ENCODE measurements around the gene MYH10.

DNA sequence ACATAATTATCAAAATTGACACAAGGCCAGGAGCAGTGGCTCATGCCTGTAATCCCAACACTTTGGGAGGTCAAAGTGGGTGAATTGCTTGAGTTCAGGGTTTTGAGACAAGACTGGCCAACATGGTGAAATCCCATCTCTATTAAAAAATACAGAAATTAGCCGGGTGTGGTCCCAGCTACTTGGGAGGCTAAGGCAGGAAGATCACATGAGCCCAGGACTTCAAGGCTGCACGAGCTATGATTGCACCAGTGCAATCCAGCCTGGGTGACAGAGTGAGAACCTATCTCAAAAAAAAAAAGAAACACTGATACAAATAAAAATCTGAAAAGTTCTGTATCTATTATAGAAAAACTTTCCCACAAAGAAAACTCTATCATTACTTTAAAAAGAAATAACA, 15.5 kb downstream of the MYH10 start:
- TF ChIP-seq POLR2A (IDR thresholded peaks at IDR 0.05), result no peak
- TF ChIP-seq, protein P1, sequence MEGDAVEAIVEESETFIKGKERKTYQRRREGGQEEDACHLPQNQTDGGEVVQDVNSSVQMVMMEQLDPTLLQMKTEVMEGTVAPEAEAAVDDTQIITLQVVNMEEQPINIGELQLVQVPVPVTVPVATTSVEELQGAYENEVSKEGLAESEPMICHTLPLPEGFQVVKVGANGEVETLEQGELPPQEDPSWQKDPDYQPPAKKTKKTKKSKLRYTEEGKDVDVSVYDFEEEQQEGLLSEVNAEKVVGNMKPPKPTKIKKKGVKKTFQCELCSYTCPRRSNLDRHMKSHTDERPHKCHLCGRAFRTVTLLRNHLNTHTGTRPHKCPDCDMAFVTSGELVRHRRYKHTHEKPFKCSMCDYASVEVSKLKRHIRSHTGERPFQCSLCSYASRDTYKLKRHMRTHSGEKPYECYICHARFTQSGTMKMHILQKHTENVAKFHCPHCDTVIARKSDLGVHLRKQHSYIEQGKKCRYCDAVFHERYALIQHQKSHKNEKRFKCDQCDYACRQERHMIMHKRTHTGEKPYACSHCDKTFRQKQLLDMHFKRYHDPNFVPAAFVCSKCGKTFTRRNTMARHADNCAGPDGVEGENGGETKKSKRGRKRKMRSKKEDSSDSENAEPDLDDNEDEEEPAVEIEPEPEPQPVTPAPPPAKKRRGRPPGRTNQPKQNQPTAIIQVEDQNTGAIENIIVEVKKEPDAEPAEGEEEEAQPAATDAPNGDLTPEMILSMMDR (IDR thresholded peaks at IDR 0.05), result no peak

All from body of pancreas (tissue), 4 donors.